ENCODE results near the gene TECPR2.

- TF ChIP-seq, protein P1, sequence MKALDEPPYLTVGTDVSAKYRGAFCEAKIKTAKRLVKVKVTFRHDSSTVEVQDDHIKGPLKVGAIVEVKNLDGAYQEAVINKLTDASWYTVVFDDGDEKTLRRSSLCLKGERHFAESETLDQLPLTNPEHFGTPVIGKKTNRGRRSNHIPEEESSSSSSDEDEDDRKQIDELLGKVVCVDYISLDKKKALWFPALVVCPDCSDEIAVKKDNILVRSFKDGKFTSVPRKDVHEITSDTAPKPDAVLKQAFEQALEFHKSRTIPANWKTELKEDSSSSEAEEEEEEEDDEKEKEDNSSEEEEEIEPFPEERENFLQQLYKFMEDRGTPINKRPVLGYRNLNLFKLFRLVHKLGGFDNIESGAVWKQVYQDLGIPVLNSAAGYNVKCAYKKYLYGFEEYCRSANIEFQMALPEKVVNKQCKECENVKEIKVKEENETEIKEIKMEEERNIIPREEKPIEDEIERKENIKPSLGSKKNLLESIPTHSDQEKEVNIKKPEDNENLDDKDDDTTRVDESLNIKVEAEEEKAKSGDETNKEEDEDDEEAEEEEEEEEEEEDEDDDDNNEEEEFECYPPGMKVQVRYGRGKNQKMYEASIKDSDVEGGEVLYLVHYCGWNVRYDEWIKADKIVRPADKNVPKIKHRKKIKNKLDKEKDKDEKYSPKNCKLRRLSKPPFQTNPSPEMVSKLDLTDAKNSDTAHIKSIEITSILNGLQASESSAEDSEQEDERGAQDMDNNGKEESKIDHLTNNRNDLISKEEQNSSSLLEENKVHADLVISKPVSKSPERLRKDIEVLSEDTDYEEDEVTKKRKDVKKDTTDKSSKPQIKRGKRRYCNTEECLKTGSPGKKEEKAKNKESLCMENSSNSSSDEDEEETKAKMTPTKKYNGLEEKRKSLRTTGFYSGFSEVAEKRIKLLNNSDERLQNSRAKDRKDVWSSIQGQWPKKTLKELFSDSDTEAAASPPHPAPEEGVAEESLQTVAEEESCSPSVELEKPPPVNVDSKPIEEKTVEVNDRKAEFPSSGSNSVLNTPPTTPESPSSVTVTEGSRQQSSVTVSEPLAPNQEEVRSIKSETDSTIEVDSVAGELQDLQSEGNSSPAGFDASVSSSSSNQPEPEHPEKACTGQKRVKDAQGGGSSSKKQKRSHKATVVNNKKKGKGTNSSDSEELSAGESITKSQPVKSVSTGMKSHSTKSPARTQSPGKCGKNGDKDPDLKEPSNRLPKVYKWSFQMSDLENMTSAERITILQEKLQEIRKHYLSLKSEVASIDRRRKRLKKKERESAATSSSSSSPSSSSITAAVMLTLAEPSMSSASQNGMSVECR (CRISPR knock-in tag; IDR thresholded peaks at IDR 0.05; ENCODE audit: borderline replicate concordance): no peak
- TF ChIP-seq, protein P2, sequence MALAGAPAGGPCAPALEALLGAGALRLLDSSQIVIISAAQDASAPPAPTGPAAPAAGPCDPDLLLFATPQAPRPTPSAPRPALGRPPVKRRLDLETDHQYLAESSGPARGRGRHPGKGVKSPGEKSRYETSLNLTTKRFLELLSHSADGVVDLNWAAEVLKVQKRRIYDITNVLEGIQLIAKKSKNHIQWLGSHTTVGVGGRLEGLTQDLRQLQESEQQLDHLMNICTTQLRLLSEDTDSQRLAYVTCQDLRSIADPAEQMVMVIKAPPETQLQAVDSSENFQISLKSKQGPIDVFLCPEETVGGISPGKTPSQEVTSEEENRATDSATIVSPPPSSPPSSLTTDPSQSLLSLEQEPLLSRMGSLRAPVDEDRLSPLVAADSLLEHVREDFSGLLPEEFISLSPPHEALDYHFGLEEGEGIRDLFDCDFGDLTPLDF (CRISPR knock-in tag; IDR thresholded peaks at IDR 0.05): no peak
- TF ChIP-seq, protein P3, sequence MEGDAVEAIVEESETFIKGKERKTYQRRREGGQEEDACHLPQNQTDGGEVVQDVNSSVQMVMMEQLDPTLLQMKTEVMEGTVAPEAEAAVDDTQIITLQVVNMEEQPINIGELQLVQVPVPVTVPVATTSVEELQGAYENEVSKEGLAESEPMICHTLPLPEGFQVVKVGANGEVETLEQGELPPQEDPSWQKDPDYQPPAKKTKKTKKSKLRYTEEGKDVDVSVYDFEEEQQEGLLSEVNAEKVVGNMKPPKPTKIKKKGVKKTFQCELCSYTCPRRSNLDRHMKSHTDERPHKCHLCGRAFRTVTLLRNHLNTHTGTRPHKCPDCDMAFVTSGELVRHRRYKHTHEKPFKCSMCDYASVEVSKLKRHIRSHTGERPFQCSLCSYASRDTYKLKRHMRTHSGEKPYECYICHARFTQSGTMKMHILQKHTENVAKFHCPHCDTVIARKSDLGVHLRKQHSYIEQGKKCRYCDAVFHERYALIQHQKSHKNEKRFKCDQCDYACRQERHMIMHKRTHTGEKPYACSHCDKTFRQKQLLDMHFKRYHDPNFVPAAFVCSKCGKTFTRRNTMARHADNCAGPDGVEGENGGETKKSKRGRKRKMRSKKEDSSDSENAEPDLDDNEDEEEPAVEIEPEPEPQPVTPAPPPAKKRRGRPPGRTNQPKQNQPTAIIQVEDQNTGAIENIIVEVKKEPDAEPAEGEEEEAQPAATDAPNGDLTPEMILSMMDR (IDR thresholded peaks at IDR 0.05): no peak
Observed at GRCh38 chr14:102330806-102331205, 31.9 kb upstream of the TECPR2 start.
